RWPE1 (cell line): Measurements from ENCODE around the gene TMEM121B.

ENCODE experiments used
- CTCF ChIA-PET: fragments of 350-600 bp; sonication (Branson Sonifier 250); formaldehyde crosslinking; extraction: SDS; loops from one replicate; lab custom pipeline; 2021; lab: Yijun Ruan, JAX
- POLR2A ChIA-PET: fragments of 400-600 bp; formaldehyde crosslinking; extraction: SDS; loops from one replicate; lab custom pipeline; 2020; ENCODE audit warnings: antibody characterized with exemption; ENCODE audit not compliant: low non-redundant PET; lab: Yijun Ruan, JAX
- DNase-seq: peaks from one replicate; pipeline ENCODE4 v3.0.0; 2012; ENCODE audit warnings: low spot score
- H3K27ac ChIP-seq: fragments of 450-650 bp; 2 replicates; pipeline ENCODE4 v1.5.1; 2017
- CTCF ChIP-seq: fragments of 450-650 bp; conservative IDR thresholded peaks from 2 replicates; pipeline ENCODE4 v1.5.1; 2017; ENCODE audit warnings: low read depth, mild to moderate bottlenecking

TMEM121B gene

GRCh38 chr22:17105143-17106129 is 15.7 kb downstream of the TMEM121B start:
- H3K27ac ChIP-seq, result no peak overlapping the region
- ChIA-PET POLR2A (no interaction called here), CTCF (no interaction called here)
- TF ChIP-seq CTCF, result no peak
- no peak for DNase-seq

GRCh38 chr22:17104336-17104935 is 16.7 kb downstream of the TMEM121B start:
- TF ChIP-seq CTCF, result no peak
- POLR2A ChIA-PET, result no interaction called here
- H3K27ac ChIP-seq, result no peak overlapping the region
- CTCF ChIA-PET, result no interaction called here
- DNase-seq, result no peak

- H3K27ac ChIP-seq, result no peak overlapping the region
- POLR2A ChIA-PET, result no interaction called here
- no peak for TF ChIP-seq CTCF
- no peak for DNase-seq
- CTCF ChIA-PET, result no interaction called here
Measured at GRCh38 chr22:17103351-17103750, 17.8 kb downstream of the TMEM121B start.

- TF ChIP-seq CTCF, result no peak
- H3K27ac ChIP-seq, result no peak overlapping the region
- DNase-seq, result no peak
- ChIA-PET CTCF (no interaction called here), POLR2A (no interaction called here)
Measured at GRCh38 chr22:17102297-17102667, 18.9 kb downstream of the TMEM121B start.

GRCh38 chr22:17101475-17102296 is 19.5 kb downstream of the TMEM121B start:
- ChIA-PET CTCF (no interaction called here), POLR2A (no interaction called here)
- TF ChIP-seq CTCF, result no peak
- no peak for DNase-seq
- H3K27ac ChIP-seq, result no peak overlapping the region

GRCh38 chr22:17100621-17101020 is 20.5 kb downstream of the TMEM121B start:
- no peak overlapping the region for H3K27ac ChIP-seq
- ChIA-PET CTCF (no interaction called here), POLR2A (no interaction called here)
- DNase-seq, result no peak
- no peak for TF ChIP-seq CTCF
